ENCODE measurements around the gene CTNNA3.
"Not testable (repeated sequence)": the region's sequence is repeated elsewhere in the genome, so short reads cannot be mapped to it uniquely, and the experiment has no call there.

CTNNA3 gene

DNA sequence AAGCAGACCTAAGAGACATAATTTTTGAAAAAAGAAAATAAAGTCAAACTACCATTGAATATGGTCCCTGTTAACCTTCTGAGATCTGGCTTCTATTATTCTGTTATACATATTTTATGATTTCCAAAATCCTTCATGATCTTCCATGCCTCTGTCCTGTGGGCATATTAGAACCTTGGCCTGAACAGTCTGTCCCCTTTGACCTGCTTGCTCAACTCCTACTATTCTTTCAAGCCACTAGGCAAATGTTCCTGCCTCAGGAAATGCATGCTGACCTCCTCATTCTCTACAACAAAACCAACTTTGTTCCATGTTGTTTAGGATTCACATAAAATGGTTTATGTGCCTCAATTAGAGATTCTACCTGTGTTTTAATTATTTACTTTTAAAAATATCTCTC is 1315.0 kb downstream of the CTNNA3 start:
- no peak for DNase-seq (ENCODE audit: low read depth in 2 of 2)

DNA sequence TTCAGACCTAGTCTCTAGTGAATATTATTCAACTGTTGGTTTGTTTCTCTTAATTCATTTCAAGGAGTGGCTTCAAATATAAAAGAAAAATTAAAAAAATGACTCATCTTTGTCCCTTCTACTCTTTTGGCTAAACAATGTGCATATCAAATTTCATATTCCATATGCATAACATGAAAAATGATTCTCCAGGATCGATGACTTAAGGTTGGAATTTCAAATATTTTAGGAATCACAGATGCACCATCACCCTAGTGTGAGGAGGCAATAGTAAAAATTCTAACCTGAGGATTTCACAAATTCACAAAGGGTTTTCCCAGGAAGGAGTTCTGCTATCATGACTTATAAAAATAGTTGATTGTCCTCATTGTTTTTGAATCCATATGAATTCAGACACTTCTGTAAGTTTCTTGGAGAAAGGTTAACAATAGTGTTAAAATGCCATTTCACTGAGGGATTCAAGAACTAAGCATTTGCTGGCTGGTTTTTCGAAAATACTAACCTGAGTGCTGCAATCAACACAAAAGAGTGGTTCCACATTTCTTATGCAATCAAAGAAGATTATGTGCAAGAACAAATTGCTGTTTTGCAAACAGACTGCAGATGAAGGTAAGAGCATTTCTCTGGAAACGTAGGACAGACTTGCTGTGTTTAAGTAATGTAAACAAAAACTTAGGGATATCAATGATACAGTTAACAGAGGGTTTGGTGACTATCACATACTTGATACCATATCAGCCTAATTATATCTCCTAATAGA is 1317.7 kb downstream of the CTNNA3 start:
- DNase-seq (ENCODE audit: low read depth in 2 of 2): no peak

DNA sequence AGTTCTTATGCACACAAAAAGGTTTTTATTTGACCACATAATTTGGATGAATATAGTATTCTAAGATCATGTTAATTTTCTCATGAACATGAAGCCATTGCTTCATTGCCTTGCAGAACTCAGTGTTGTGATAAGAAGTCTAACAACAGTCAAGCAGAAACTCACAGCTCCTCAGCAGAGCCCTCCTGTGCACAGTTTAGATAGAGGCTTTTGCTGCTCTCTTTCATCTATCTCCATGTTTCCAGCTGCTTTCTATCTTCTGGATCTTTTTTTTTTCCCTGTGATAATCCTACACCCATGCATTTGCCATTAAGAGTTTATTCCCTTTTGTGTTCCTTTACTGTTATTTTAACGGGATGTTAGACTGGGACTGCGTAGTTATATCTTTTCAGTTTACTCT is 1327.8 kb downstream of the CTNNA3 start:
- no peak for DNase-seq (ENCODE audit: low read depth in 2 of 2)

DNA sequence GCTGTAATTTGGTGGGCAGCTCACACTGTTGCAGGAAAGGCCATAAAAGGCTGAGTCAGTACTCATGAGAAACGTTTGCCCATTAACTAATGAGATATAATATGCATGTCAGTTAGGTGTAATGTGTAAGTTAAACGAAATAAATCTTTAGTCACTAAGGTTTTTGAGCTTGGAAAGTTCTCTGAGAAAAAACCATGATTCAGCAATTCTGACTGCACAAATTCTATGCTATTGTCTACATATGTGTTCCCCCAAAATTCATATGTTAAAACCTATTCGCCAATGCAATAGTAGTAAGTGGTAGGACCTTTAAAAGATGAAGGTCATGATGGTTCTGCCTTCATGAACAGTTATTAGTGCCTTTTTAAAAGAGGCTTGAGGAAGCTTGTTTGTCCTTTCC is 1329.8 kb downstream of the CTNNA3 start:
- no peak for DNase-seq (ENCODE audit: low read depth in 2 of 2)

DNA sequence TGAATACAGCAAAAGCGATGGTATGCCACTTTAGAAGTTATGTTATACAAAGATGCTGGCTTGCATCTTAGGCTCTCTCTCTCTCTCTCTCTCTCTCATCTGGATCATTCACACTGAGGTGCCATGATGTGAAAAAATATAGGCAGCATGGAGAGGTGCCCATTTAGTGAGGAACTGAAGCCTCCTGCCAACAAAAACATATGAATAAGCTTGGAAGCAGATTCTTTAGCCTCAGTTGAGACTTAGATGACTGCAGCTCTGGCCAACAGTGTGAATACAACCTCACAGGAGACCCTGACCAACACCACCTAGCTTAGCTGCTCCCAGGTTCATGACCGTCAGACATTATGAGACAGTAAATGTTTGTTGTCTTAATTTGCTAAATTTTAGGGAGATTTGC is 1330.3 kb downstream of the CTNNA3 start:
- no peak for DNase-seq (ENCODE audit: low read depth in 2 of 2)

DNA sequence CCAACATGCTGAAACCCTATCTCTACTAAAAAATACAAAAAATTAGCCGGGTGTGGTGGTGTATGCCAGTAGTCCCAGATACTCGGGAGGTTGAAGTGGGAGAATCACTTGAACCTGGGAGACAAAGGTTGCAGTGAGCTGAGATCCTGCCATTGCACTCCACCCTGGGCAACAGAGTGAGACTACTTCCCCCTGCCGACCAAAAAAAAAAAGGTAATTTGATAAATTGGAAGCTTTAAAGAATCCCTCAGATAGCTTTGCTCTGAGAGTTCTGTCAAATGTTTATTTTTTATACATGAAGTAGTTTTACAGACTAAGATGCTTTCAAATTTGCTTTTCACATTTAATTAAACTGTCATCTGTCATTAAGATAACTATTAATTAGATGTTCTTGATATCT is 1333.5 kb downstream of the CTNNA3 start:
- no peak for DNase-seq (ENCODE audit: low read depth in 2 of 2)

DNA sequence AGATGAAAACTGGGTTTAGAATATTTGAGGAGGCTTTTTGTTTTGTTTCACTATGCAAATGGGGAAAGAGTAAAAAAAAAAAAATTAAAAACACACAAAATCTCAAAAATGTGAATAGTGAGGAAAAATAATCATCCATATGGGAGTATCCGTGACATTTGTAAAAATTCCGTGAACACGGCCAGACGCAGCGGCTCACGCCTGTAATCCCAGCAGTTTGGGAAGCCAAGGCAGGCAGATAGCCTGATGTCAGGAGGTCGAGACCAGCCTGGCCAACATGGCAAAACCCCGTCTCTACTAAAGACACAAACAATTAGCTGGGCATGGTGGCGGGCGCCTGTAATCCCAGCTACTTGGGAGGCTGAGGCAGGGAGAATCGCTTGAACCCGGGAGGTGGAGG is 1342.2 kb downstream of the CTNNA3 start:
- DNase-seq (ENCODE audit: low read depth in 2 of 2): not testable (repeated sequence)

DNA sequence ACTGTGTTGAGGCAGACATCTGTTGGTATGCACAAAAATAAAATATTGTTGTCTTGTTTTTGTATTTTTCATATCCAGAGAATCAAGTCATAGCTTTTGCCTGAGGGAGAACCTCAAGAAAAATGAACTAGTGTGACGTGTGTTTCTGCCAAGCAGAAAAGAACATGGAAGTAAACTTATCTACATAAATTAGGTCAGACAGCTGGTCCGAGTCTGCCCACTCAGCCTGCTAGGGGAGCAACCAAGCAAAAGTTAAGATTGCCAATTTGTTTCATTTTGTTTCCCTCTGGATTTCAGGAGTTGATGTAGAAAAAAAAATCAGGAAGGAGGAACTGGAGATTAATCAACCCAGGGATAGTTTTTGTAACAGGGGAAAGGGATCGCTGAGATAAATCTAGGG is 1342.6 kb downstream of the CTNNA3 start:
- DNase-seq (ENCODE audit: low read depth in 2 of 2): no peak

DNA sequence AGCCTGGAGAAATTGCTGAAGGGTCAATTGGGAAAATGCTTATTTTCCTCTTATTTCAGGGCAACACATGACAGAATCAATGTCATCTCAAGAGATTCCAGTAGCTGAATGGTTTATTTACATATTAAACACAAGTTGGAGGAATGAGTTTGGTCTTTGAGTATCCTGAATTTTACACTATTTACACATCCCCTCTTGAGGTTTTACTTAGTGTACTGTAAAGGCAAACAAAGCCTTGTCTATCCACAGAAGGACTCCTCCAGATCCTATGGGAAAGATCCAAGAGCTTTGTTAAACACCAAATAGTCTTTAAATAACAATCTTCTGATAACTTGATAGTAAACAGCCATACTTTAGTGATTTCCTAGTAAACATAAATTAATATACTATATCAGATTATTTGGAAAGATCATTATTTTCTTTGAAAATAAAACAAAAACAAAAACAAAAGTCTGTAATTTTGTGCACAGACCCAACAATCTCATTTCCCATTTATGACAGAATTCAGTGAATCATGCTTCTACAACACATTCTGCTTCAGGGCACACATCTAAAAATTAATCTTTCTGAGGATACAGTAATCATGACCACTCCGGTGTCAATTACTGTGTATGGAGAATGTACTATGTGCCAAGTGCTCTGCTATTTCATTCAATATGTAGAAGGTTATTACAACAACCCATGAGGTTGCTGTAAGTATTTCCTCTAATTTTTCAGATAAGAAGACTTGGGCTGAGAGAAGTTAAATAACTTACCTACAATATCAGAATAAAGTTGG is 1345.2 kb downstream of the CTNNA3 start:
- DNase-seq (ENCODE audit: low read depth in 2 of 2): no peak

DNA sequence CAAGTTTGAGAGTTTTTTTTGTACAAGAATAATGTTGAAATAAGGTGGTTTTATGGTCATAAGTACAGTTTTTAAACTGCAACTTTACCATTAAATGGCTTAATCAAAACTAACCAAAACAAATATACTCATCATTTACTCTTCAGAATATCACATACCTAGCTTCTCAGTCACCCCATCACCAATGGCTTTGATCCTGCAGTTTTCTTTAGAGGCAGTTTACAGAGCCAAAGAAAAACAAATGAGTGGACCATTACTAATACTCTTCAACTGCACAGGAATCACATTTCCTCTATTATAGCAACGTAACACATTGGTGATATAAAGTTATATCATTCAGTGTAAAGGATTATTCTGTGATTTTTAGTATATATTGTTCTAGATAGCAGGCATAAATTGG is 1346.3 kb downstream of the CTNNA3 start:
- DNase-seq (ENCODE audit: low read depth in 2 of 2): no peak

DNA sequence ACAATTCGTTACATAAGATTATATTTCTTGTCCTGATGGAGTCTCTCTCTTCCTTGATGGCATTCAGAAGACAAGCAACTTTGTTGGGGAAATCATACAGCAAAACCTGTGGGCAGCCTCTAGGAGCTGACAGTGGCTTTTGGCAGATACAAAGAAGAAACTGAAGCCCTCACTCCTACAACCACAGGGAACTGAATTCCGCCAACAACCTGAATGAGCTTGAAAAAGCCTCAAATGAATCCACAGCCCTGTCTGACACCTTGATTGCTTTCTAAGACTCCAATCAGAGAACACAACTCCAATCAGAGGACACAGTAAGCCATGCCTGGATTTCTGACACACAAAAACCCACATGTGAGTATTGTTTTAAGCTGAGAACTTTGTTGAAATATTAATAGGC is 1346.9 kb downstream of the CTNNA3 start:
- no peak for DNase-seq (ENCODE audit: low read depth in 2 of 2)

DNA sequence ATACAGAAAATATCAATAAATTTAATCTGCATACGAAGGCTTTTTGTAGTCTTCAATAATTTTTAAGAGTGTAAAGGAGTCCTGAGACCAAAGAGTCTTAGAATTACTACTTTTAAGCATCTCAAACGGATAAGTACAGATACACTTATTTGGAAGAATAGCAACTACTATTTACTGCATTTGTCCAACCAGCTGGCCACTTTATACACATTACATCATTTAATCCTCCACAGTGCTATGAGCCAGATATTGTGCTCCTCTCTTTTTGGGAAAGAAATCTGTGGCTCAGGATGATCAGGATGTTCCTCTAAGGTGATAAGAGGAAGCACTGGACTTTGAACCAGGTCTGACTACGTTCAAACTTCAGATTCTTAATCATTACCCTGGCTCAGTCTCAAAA is 1358.8 kb downstream of the CTNNA3 start:
- no peak for DNase-seq (ENCODE audit: low read depth in 2 of 2)

DNA sequence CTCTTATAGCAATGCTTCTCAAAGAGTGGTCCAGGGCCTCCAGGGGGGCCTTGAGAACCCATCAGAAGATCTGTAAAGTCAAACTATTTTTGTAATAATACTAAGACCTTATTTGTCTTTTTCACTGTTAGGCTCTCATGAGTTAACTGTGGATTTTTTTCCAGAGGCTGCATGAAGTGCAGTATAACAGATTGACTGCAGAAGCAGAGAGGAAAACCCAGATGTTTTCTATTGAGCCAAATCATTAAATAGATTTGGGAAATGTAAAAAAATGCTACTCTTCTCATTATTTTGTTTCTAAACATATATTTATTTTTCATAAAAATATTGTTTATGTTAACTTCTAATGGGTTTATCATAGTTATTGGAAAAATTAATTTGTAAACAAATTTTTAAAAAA is 1359.2 kb downstream of the CTNNA3 start:
- DNase-seq (ENCODE audit: low read depth in 2 of 2): no peak

DNA sequence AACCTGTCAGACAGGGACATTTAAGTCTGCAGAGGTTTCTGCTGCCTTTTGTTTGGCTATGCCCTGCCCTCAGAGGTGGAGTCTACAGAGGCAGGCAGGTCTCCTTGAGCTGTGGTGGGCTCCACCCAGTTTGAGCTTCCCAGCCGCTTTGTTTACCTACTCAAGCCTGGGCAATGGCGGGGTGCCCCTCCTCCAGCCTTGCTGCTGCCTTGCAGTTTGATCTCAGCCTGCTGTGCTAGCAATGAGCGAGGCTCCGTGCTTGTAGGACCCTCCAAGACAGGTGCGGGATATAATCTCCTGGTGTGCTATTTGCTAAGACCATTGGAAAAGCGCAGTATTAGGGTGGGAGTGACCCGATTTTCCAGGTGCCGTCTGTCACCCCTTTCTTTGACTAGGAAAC is 1360.2 kb downstream of the CTNNA3 start:
- DNase-seq (ENCODE audit: low read depth in 2 of 2): not testable (repeated sequence)

DNA sequence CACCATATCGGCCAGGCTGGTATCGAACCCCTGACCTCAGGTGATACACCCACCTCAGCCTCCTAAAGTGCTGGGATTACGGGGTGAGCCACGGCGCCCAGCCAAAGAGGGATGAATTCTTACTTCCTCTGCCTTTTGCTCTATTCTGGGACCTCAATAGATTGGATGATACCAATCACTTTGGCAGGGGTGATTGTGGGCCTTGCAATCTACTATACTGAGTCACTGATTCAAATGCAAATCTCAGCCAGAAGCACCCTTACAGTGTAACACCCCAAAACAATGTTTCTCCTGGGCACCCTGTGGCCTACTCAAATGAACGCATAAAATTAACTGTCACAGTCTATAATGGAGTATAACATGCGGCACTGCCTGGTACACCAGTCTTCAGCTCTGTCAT is 1366.8 kb downstream of the CTNNA3 start:
- DNase-seq (ENCODE audit: low read depth in 2 of 2): no peak

DNA sequence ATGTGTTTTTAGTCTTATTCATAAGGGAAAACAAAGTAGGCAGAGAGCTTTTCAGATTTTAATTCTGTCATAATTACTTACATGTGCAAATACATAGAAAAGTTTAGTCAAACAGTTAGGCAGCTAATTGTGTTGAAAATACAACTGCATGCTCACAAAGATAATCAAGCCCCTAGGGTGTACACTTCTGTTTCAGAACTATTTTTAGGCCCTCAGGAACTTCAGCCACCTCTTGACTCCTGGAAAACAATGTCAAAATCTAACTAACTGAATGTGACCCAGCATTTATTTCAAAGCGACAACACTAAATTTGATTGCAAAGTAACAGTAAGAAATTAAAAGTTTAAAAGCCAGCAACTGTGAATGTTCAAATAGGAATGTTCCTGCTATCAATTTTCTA is 1369.1 kb downstream of the CTNNA3 start:
- DNase-seq (ENCODE audit: low read depth in 2 of 2): no peak

DNA sequence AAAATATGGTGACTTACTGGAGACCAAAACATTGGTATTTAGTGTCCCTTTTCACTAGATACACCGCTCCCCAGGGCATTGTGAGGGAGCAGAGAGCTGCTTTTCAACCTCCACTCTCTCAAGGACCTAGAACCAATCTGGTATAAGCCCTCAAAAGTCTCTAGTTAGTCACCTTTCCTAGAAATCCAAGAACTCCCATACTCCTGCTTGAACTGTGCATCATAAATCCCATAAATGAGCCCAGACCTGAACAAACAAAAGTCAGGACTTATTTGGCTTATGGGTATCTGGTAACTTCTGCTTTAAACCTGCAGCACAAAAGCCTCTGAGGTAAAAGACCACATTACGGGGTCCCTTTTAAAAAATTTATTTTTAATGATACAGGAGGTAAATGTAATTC is 1373.2 kb downstream of the CTNNA3 start:
- no peak for DNase-seq (ENCODE audit: low read depth in 2 of 2)

DNA sequence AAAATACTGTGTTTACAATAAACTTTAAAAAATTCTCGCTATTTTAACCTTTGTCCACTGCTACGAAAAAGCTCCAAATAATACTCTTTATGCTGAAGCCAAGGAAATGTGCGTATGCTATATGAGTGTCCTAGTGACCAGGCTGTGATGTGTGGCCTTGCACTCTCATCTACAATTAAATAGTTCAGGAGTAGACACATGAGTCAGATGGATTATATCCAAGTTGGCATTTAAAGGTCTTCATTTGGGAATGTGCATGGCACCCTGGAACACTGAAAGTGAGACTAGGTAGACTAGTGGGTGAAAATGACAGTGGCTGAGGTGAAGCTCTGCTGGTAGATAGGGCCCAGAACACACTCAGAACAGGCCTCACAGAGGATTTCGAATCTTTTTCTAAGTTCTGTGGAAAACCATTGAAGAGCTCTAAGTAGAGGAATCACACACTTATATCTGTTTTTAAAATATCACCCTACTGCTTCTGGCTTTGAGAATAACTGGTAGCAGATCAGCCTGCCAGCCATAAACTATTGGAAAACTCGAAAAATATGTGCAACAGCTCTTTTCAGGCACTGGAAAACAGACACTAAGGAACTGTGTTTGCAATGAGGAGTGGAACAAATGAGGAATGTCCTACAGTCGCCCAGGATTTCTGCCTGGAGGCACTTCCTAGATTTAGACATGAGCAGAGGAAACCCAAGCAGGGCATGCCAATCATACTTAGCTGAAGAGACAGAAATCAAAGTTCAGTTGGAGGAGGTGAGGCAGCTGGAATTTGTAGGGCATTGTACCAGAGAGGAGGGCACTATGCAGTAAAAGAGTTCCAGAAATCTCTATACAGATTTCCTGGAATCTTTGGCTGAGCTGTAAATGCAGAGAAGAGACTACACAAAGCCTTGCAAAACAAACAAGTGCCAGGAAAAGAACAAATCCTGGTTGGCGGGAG is 1374.0 kb downstream of the CTNNA3 start:
- DNase-seq (ENCODE audit: low read depth in 2 of 2): no peak

DNA sequence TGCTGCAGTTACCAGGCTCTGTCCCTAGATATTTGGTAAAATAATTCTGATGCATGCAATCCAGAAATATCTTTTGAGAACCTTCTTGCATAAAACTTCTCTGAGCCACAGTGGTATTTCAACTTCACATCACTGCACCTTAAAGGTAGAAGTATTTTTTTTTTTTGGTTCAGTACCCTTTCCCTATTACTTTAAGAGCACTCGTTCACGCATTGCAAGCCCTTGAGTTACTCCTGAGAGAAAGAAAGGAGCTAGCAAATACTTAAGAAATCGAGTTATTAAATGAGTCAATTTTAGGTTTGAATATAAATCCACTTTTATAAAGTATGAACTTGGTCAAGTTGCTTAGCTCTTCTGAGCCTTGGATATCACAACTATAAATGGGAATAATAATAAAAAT is 1377.2 kb downstream of the CTNNA3 start:
- DNase-seq (ENCODE audit: low read depth in 2 of 2): no peak

DNA sequence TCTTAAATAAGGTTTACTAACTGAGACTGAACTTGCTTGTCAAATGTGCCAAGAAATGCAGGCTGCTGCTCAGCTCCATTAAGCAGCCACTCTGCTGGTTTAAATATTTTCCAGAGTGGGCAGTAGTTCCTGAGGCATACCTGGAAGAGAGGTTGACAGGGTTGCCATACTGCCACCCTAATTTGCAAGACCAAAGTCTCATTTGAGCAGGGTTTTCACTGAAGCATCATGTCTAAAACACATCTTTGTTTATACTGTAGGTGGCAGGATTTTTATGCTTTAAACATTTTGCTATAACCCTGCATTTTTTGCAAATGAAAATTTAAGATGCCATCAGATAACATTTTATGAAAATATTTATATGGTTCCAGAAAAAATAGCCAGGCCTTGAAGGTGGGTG is 1388.2 kb downstream of the CTNNA3 start:
- no peak for DNase-seq (ENCODE audit: low read depth in 2 of 2)

DNA sequence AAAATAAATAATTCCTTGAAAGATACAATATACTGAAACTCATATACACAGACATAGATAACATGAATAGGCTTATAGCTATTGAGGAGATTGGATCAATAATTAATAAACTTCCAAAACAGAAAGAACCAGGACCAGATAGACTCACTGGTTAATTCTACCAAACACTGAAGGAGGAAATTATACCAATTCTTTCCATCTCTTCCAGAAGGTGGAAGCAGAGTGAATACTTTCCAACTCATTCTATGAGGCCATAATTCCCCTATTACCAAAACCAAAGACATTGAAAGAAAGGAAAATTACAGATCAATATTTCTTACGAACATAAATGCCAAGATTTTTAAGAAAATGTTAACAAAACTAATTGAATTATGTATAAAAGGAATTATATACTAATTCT is 1394.9 kb downstream of the CTNNA3 start:
- DNase-seq (ENCODE audit: low read depth in 2 of 2): no peak

DNA sequence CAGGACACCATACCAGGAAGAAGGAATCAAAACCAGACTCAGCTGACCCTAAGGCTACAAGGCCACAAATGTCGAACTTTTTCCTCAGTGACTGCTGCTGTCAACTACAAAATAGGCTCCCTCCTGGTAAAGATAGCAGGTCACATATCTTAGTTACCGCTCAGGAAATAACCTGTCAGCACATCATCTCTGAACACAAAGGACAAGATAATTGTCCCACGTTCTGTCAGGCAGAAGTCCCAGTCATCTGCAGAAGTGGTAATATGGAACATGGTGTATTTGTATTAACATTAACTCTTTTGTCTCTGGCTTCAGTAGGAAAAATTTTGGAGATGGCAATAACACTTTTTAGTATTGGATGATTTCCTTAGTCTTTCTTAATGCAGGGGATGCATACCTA is 1400.4 kb downstream of the CTNNA3 start:
- no peak for DNase-seq (ENCODE audit: low read depth in 2 of 2)
